ENCODE measurements around the gene ALAS1.
"Not testable (repeated sequence)": the region's sequence is repeated elsewhere in the genome, so short reads cannot be mapped to it uniquely, and the experiment has no call there.

Gene ALAS1

DNA sequence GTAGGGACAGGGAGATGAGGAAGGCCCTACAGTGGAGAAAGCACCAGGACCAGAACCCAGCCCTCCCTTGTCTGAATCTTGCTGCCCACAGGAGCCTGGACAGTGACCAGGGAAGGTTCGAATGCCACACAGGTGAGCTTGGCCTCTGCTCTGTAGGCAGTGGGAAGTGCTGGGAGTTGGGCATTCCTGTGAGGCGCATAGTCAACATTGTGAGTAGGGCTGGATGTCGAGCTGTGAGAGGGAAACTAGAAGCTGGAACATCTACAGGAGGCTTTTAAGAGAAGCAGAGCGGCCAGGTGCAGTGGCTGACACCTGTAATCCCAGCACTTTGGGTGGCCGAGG is 20.3 kb upstream of the ALAS1 start:
- H3K4me3 ChIP-seq (ENCODE audit: low read depth, low read length), result no peak overlapping the region
- TF ChIP-seq, protein P1, sequence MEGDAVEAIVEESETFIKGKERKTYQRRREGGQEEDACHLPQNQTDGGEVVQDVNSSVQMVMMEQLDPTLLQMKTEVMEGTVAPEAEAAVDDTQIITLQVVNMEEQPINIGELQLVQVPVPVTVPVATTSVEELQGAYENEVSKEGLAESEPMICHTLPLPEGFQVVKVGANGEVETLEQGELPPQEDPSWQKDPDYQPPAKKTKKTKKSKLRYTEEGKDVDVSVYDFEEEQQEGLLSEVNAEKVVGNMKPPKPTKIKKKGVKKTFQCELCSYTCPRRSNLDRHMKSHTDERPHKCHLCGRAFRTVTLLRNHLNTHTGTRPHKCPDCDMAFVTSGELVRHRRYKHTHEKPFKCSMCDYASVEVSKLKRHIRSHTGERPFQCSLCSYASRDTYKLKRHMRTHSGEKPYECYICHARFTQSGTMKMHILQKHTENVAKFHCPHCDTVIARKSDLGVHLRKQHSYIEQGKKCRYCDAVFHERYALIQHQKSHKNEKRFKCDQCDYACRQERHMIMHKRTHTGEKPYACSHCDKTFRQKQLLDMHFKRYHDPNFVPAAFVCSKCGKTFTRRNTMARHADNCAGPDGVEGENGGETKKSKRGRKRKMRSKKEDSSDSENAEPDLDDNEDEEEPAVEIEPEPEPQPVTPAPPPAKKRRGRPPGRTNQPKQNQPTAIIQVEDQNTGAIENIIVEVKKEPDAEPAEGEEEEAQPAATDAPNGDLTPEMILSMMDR (IDR thresholded peaks at IDR 0.05; ENCODE audit: low read depth, low read length, missing control alignments), result no peak
- DNase-seq (ENCODE audit: low read depth), result no peak

DNA sequence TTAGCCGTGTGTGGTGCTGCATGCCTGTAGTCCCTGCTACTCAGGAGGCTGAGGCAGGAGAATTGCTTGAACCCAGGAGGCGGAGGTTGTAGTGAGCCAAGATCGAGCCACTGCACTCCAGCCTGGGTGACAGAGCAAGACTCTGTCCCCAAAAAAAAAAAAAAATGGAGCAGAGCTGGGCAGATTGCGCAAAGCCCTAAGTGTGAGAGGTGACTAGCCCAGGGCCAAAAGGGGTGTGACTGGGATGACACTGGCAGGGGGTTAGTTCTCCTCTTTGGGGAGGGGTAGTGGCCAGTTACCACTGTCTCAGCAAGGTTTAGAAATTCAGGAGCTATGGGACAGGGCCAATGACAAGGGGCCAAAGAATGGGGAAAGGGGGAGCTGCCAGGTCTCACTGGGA is 19.8 kb upstream of the ALAS1 start:
- DNase-seq (ENCODE audit: low read depth); H3K4me3 ChIP-seq (ENCODE audit: low read depth, low read length): not testable (repeated sequence)

DNA sequence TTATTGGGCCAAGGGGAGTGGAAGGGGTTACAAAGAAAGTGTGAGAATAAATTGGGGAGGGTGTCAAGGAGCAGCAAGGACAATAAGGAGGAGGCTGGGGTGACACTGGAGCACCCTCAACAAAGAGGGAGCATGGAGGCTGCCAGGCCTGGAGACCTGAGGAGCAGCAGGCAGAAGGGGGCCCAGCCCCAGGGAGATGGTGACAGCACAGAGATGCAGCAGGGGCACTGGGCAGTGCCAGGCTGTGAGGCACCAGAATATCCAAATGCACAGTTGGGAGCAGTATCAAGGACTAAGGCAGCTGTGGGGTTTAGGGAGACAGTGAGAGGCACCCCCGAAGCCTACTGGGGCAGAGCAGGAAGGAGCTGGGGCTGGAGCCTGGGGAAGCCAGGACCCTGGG is 19.4 kb upstream of the ALAS1 start:
- no peak for DNase-seq (ENCODE audit: low read depth)
- H3K4me3 ChIP-seq (ENCODE audit: low read depth, low read length), result no peak overlapping the region
- TF ChIP-seq, protein P1 (IDR thresholded peaks at IDR 0.05; ENCODE audit: low read depth, low read length, missing control alignments), result no peak

DNA sequence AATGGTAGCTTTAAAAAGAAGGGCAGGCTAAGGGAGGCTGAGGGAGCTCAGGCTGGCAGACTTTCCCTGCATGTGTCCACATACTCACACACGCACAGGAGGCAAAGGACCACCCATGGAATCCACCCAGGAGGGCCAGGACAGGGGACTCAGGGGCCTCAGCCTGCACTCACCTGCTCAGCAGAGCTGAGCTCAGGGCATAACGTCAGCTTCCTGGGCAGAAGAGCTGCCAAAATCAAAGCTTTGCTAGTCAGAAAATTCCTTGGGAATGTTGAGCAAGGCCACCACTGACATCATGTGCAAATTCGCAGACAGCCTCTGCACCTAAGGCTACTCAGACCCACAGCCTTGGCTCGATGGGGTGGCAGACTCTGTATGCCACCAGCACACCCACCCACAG is 16.4 kb upstream of the ALAS1 start:
- TF ChIP-seq, protein P1 (IDR thresholded peaks at IDR 0.05; ENCODE audit: low read depth, low read length, missing control alignments), result no peak
- H3K4me3 ChIP-seq (ENCODE audit: low read depth, low read length), result no peak overlapping the region
- DNase-seq (ENCODE audit: low read depth), result no peak

DNA sequence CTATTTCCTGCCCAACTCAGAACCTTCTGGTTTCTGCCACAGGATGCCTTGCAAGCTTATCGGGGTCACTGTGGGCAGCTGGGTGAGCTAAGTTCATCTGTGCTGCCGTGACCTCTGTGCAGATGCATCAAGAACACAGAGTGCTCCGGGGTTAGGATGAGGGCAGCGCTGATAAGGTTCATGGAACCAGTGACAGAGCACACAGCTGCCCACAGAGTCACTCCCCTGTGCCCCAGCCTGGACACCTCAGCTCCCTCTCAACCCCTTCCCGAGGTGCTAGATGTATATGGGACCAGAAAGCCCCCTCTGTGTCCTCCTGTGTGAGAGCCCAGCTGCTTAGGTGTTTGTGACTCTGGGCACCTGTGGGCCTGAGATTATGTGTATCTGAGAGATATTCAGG is 15.8 kb upstream of the ALAS1 start:
- no peak overlapping the region for H3K4me3 ChIP-seq (ENCODE audit: low read depth, low read length)
- no peak for DNase-seq (ENCODE audit: low read depth)
- TF ChIP-seq, protein P1 (IDR thresholded peaks at IDR 0.05; ENCODE audit: low read depth, low read length, missing control alignments), result no peak

DNA sequence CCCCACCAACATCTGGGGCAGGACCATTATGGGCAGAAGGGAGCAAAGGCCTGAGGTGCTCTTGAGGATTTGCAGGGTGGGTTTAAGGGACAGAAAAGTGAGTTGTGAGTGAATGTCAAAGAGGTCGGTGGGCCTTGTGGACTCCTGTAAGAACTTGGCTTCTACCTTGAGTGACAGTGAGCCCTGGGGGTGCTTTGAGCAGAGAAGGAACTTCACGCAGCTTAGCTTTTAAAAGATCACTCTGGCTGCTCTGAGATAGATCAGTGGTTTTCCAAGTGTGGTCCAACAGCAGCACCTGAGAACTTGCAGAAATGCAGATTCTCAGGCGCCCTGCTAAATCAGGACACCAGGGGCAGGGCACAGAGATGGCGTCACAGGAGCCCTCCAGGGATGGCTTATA is 15.3 kb upstream of the ALAS1 start:
- TF ChIP-seq, protein P1 (IDR thresholded peaks at IDR 0.05; ENCODE audit: low read depth, low read length, missing control alignments), result no peak
- H3K4me3 ChIP-seq (ENCODE audit: low read depth, low read length), result no peak overlapping the region
- no peak for DNase-seq (ENCODE audit: low read depth)

DNA sequence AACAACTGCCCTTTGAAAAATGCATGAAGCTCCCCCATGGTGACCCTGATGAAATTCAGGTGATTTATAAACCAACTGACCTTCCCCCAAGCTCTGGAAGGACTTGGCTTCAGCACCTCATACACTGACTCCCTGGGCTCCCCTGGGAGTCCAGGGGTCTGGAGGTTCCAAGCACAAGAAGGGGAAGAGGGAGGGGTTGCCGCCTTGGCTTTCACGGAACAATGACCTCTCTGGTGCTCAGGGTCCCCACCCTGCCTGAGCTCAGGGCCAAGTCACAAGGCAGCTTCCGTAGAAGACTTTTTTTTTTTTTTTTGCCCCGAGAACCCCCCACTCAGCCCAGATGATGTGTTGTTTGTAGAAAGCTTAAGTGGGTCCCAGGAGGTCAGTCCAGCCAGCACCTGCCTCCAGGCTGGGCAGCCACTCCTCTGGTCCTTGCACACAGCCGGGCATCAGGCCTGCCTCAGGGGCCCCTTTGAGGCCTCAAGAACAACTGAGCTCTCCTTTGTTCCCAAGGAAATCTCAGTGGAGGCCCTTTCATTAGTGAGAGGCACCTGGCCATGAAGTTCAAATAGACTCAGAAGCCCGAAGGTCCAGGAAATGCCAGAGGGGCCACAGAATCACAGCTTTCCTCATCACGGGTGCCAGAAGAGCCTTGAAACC is 14.0 kb upstream of the ALAS1 start:
- TF ChIP-seq, protein P1 (IDR thresholded peaks at IDR 0.05; ENCODE audit: low read depth, low read length, missing control alignments), result no peak
- no peak for DNase-seq (ENCODE audit: low read depth)
- no peak overlapping the region for H3K4me3 ChIP-seq (ENCODE audit: low read depth, low read length)

Measured in GM12864 (cell line).